GM12872 (cell line): ENCODE data around the gene ME3.

Source experiments
- TF ChIP-seq, protein P1 (sequence below): IDR thresholded peaks from 3 replicates; pipeline ENCODE4 v1.5.1; 2011; ENCODE audit warnings: low read depth, mild to moderate bottlenecking, low read length, moderate library complexity; ENCODE audit not compliant: insufficient read depth

ME3 gene

DNA sequence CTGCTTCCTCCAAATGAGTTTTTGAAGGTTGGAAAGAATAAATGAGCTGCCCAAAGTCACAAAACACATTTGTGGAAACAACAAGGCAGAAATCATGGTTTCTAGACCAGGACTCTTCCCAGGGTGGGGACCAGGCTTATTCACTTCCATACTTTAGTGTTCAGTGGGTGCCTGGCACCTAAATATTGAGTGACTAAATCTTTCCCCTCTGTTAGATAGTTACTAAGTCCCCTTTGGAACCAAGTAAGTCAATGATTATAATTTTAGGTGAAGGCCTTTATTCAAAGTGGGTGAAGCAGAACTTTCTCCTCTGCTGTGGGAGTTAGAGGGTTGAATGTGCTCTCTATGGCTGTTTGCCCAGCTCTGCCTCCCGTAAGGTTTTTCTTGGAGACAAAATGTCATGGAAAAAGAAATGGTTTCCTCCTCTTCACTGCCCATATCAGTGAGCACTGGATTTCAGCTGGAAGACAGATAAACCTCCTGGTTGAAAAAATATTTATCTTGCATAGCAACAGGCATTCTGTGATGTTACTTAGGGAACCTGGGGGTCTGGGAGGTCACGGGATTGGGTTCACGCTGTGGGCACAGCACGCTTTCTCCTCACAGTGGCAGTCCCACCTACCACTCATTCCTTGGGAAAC is 179.9 kb downstream of the ME3 start:
- TF ChIP-seq, protein P1, sequence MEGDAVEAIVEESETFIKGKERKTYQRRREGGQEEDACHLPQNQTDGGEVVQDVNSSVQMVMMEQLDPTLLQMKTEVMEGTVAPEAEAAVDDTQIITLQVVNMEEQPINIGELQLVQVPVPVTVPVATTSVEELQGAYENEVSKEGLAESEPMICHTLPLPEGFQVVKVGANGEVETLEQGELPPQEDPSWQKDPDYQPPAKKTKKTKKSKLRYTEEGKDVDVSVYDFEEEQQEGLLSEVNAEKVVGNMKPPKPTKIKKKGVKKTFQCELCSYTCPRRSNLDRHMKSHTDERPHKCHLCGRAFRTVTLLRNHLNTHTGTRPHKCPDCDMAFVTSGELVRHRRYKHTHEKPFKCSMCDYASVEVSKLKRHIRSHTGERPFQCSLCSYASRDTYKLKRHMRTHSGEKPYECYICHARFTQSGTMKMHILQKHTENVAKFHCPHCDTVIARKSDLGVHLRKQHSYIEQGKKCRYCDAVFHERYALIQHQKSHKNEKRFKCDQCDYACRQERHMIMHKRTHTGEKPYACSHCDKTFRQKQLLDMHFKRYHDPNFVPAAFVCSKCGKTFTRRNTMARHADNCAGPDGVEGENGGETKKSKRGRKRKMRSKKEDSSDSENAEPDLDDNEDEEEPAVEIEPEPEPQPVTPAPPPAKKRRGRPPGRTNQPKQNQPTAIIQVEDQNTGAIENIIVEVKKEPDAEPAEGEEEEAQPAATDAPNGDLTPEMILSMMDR: no peak

- TF ChIP-seq, protein P1: no peak
Observed at GRCh38 chr11:86491027-86491426, 181.4 kb downstream of the ME3 start.

- TF ChIP-seq, protein P1: no peak
Observed at GRCh38 chr11:86490582-86490981, 181.8 kb downstream of the ME3 start.

DNA sequence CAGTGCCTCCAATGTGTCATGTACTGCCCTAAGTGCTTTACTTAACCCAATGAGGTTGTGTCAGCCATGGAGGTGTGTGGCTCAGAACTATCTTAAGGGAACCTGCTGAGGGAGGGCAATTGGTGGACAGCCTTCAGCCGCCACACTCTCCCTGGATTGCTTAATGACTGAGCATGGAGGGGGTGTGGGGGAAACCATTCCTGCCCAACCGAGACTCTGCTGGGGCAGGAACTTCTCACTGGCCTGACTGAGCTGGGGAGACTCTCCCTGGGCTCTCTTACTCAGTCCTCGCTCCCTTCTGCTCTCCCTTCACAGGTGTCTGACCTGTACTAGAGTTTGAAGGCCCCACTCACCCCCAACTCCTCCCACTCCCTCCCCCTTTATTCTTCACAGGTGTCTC is 183.0 kb downstream of the ME3 start:
- TF ChIP-seq, protein P1: no peak

- TF ChIP-seq, protein P1: no peak
Observed at GRCh38 chr11:86488553-86488952, 183.9 kb downstream of the ME3 start.

DNA sequence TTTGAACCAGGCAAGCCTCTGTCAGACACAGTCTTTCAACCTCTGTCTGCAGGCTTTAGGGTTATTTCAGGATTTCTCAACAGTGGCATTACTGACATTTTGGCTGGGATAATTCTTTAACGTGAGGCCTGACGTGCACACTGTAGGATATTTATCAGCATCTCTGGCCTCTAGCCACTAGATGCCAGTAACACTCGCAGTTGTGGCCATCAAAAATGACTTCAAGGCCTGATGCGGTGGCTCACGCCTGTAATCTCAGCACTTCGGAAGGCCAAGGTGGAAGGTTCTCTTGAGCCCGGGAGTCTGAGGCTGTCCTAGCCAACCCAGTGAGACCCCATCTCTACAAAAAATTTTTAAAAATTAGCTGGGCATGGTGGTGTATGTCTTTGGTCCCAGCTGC is 184.7 kb downstream of the ME3 start:
- TF ChIP-seq, protein P1: no peak

- TF ChIP-seq, protein P1: no peak
Observed at GRCh38 chr11:86486261-86487030, 186.0 kb downstream of the ME3 start.
